ENCODE measurements around the gene CD99L2. TPM values are rescaled to one million over a fixed set of nuclear protein-coding genes. Genes with fewer than 3 reads are reported as not detected.

Gene CD99L2
- total and polyA plus RNA-seq, 2 of the 8 experiments (the other 6 are each of a cell fraction or from before 2014, with no cell fraction given) = 8.0 to 8.5 TPM

GRCh38 chrX:150770623-150771022, 127.8 kb downstream of the CD99L2 start:
- 100% methylated on average over 4 of the region's 17 CpGs; no CpG with 5 or more reads in 1 of the 2 experiments for WGBS, 2 experiments (ENCODE audit: extremely low coverage in 1 of 2, insufficient coverage in 1 of 2, insufficient read length in 1 of 2, insufficient replicate concordance in 2 of 2, low coverage in 1 of 2, low lambda C conversion rate in 2 of 2, missing lambda C conversion rate in 1 of 2)
- CTCF ChIA-PET (ENCODE audit: partially characterized antibody) = interaction anchor here (1.0 to 3.5 kb wide), 6 partner anchors 11 to 334 kb away, joined by 3 to 40 read pairs (median 6); no protein-coding TSS in a partner anchor

More at GRCh38 chrX:150770623-150771022, 127.8 kb downstream of the CD99L2 start:
- H3K9ac ChIP-seq (replicated peaks in 1 of 4; ENCODE audit: extremely low read depth in 1 of 4, low read depth in 3 of 4, low read length in 3 of 4) = no peak overlapping the region
- H2BK20ac ChIP-seq (ENCODE audit: low read length) = no peak overlapping the region
- no peak overlapping the region for H4K91ac ChIP-seq (replicated peaks; ENCODE audit: insufficient read length, low read length)
- H2BK15ac ChIP-seq (ENCODE audit: low read length) = no peak overlapping the region
- DNase-seq (ENCODE audit: low read depth in 1 of 2, low spot score in 2 of 2) (no peak), FAIRE-seq (no peak)
- H3K27ac ChIP-seq (ENCODE audit: low read depth, low read length) = no peak overlapping the region
- no peak overlapping the region for H3K23ac ChIP-seq (ENCODE audit: insufficient read length)
- H3K4ac ChIP-seq (replicated peaks; ENCODE audit: insufficient read length, low read depth, low read length) = no peak overlapping the region
- H3K23me2 ChIP-seq (ENCODE audit: low read depth, low read length) = no peaks in the 10 kb centered on the region
- H3K4me1 ChIP-seq (replicated peaks in 1 of 4; ENCODE audit: control insufficient read depth in 3 of 4, insufficient read depth in 4 of 4, low read length in 3 of 4) = peaks cover 0 to 4% (median under 1%) of the 10 kb centered on the region in 4 experiments; a peak in 5 of 7 replicates
- H3K79me1 ChIP-seq (ENCODE audit: low read depth, low read length) = no peaks in the 10 kb centered on the region
- H4K8ac ChIP-seq (ENCODE audit: extremely low read depth, insufficient read depth, low read length) = no peak overlapping the region
- H2BK12ac ChIP-seq (ENCODE audit: low read depth, low read length) = no peak overlapping the region
- no peaks in the 10 kb centered on the region for H4K20me1 ChIP-seq (replicated peaks in 1 of 2; ENCODE audit: control insufficient read depth in 1 of 2, insufficient read depth in 2 of 2, low read length in 2 of 2)
- no peaks in the 10 kb centered on the region for H3K79me2 ChIP-seq (ENCODE audit: control insufficient read depth in 1 of 2, insufficient read depth in 2 of 2, low read length in 2 of 2)
- H2BK5ac ChIP-seq (ENCODE audit: low read depth, low read length) = no peak overlapping the region
- H2BK120ac ChIP-seq (replicated peaks; ENCODE audit: low read depth, low read length) = no peak overlapping the region
- H2AFZ ChIP-seq (ENCODE audit: low read length) = no peak overlapping the region
- POLR2A ChIA-PET (ENCODE audit: partially characterized antibody) = no interaction called here
- no peak overlapping the region for H4K5ac ChIP-seq (ENCODE audit: insufficient read length, low read depth, low read length)
- H3K18ac ChIP-seq (ENCODE audit: extremely low read depth, low read length) = no peak overlapping the region
- no peaks in the 10 kb centered on the region for H3K9me3 ChIP-seq (ENCODE audit: insufficient read depth in 2 of 2, low read depth in 1 of 2, low read length in 1 of 2)
- no peak overlapping the region for H2AK5ac ChIP-seq (ENCODE audit: low read depth, low read length)
- no peak overlapping the region for H3K4me3 ChIP-seq (ENCODE audit: extremely low read depth in 1 of 4, insufficient read depth in 2 of 4, low read depth in 3 of 4, low read length in 4 of 4)
- TF ChIP-seq CHD1 (IDR thresholded peaks at IDR 0.05; ENCODE audit: low read depth, low read length) (no peak), SP2 (IDR thresholded peaks at IDR 0.05; ENCODE audit: low read length) (no peak), USF2 (IDR thresholded peaks at IDR 0.05; ENCODE audit: low read length) (no peak), POLR2AphosphoS5 (IDR thresholded peaks at IDR 0.05; ENCODE audit: low read depth, low read length) (no peak), CTBP2 (IDR thresholded peaks at IDR 0.05; ENCODE audit: borderline replicate concordance, insufficient read depth, insufficient read length, low read length) (no peak), ATF2 (IDR thresholded peaks at IDR 0.05; ENCODE audit: low read length) (no peak), POLR2A (IDR thresholded peaks at IDR 0.05; ENCODE audit: control extremely low read depth in 1 of 2, low read depth in 2 of 2, low read length in 2 of 2) (no peak), RAD21 (IDR thresholded peaks at IDR 0.05 in 1 of 2, conservative IDR thresholded peaks at IDR 0.05 in 1 of 2; ENCODE audit: low read depth in 2 of 2, low read length in 2 of 2) (no peak)
- H3K14ac ChIP-seq (ENCODE audit: insufficient read length) = no peak overlapping the region
- peaks cover 0 to 9% (median 0%) of the 10 kb centered on the region in 4 experiments; a peak in 3 of 8 replicates for H3K36me3 ChIP-seq (ENCODE audit: control insufficient read depth in 2 of 4, insufficient read depth in 4 of 4, low read length in 3 of 4)
- H3K27me3 ChIP-seq (replicated peaks in 1 of 4; ENCODE audit: control insufficient read depth in 3 of 4, extremely low read depth in 1 of 4, insufficient read depth in 3 of 4, low read length in 3 of 4) = no peaks in the 10 kb centered on the region
- H3K56ac ChIP-seq (replicated peaks; ENCODE audit: insufficient read length, low read depth, low read length) = no peak overlapping the region
- no peak overlapping the region for H3K4me2 ChIP-seq (ENCODE audit: insufficient read depth in 1 of 2, low read depth in 2 of 2, low read length in 2 of 2)
